Measurements from ENCODE around the gene C16orf95. TPM values are rescaled to one million over a fixed set of nuclear protein-coding genes. Genes with fewer than 3 reads are reported as not detected.

The C16orf95 gene
- total RNA-seq, 1 donor from 2014 or later, result 4.8 TPM

- DNase-seq (ENCODE audit: low spot score), result no peak
- Histone ChIP-seq H3K27me3 (no peaks in the 10 kb centered on the region), H3K36me3 (no peaks in the 10 kb centered on the region), H3F3A (ENCODE audit: low read depth) (no peaks in the 10 kb centered on the region), H3K4me3 (no peak overlapping the region), H3K4me2 (no peak overlapping the region), H4K20me1 (ENCODE audit: low read depth) (no peaks in the 10 kb centered on the region), H3K79me2 (ENCODE audit: low read depth) (no peaks in the 10 kb centered on the region), H3K4me1 (no peaks in the 10 kb centered on the region), H2AFZ (replicated peaks) (no peak overlapping the region), H3K9me3 (ENCODE audit: low read depth) (no peaks in the 10 kb centered on the region), H3K9ac (no peak overlapping the region), H3K27ac (no peak overlapping the region)
- no peaks in the 10 kb centered on the region for H3K9me3 Mint-ChIP-seq
- no peak overlapping the region for H3K27ac Mint-ChIP-seq
- H3K4me3 Mint-ChIP-seq, result no peak overlapping the region
- peaks cover 2% of the 10 kb centered on the region for H3K4me1 Mint-ChIP-seq
- TF ChIP-seq EZH2phosphoT487 (IDR thresholded peaks at IDR 0.05), result no peak
- no peak for TF ChIP-seq CTCF (IDR thresholded peaks at IDR 0.05)
- TF ChIP-seq EZH2 (IDR thresholded peaks at IDR 0.05), result no peak
- peaks cover 6% of the 10 kb centered on the region for H3K36me3 Mint-ChIP-seq
- no peaks in the 10 kb centered on the region for H3K27me3 Mint-ChIP-seq (ENCODE audit: insufficient read depth, low read depth)
These were observed 10.8 kb upstream of the C16orf95 start for GRCh38 chr16:87327798-87328495.

- no peaks in the 10 kb centered on the region for H3K36me3 ChIP-seq
- no peaks in the 10 kb centered on the region for H3K27me3 Mint-ChIP-seq (ENCODE audit: insufficient read depth, low read depth)
- H3K79me2 ChIP-seq (ENCODE audit: low read depth), result no peaks in the 10 kb centered on the region
- H3K4me1 ChIP-seq, result no peaks in the 10 kb centered on the region
- no peaks in the 10 kb centered on the region for H3K27me3 ChIP-seq
- no peak for DNase-seq (ENCODE audit: low spot score)
- peaks cover 6% of the 10 kb centered on the region for H3K36me3 Mint-ChIP-seq
- H2AFZ ChIP-seq (replicated peaks), result no peak overlapping the region
- H3K4me1 Mint-ChIP-seq, result peaks cover 2% of the 10 kb centered on the region
- no peaks in the 10 kb centered on the region for H4K20me1 ChIP-seq (ENCODE audit: low read depth)
- H3K4me3 Mint-ChIP-seq, result no peak overlapping the region
- H3K9me3 Mint-ChIP-seq, result no peaks in the 10 kb centered on the region
- H3K27ac Mint-ChIP-seq, result no peak overlapping the region
- no peaks in the 10 kb centered on the region for H3F3A ChIP-seq (ENCODE audit: low read depth)
- no peak for TF ChIP-seq CTCF (IDR thresholded peaks at IDR 0.05)
- no peak for TF ChIP-seq EZH2phosphoT487 (IDR thresholded peaks at IDR 0.05)
- TF ChIP-seq EZH2 (IDR thresholded peaks at IDR 0.05), result no peak
- no peak overlapping the region for H3K4me3 ChIP-seq
- H3K27ac ChIP-seq, result no peak overlapping the region
- H3K9me3 ChIP-seq (ENCODE audit: low read depth), result no peaks in the 10 kb centered on the region
- H3K9ac ChIP-seq, result no peak overlapping the region
- H3K4me2 ChIP-seq, result no peak overlapping the region
These were observed 9.0 kb upstream of the C16orf95 start for GRCh38 chr16:87326151-87326571.

- H3K27me3 Mint-ChIP-seq (ENCODE audit: insufficient read depth, low read depth), result no peaks in the 10 kb centered on the region
- Histone ChIP-seq H3K4me2 (no peak overlapping the region), H4K20me1 (ENCODE audit: low read depth) (no peaks in the 10 kb centered on the region), H3K4me3 (no peak overlapping the region), H3K9me3 (ENCODE audit: low read depth) (no peaks in the 10 kb centered on the region), H3F3A (ENCODE audit: low read depth) (no peaks in the 10 kb centered on the region), H3K36me3 (no peaks in the 10 kb centered on the region), H3K27ac (no peak overlapping the region), H3K79me2 (ENCODE audit: low read depth) (no peaks in the 10 kb centered on the region), H3K9ac (no peak overlapping the region), H3K4me1 (no peaks in the 10 kb centered on the region), H3K27me3 (no peaks in the 10 kb centered on the region), H2AFZ (replicated peaks) (no peak overlapping the region)
- H3K27ac Mint-ChIP-seq, result peak overlapping the region; percentile 29
- no peak for TF ChIP-seq EZH2 (IDR thresholded peaks at IDR 0.05)
- TF ChIP-seq EZH2phosphoT487 (IDR thresholded peaks at IDR 0.05), result no peak
- TF ChIP-seq CTCF (IDR thresholded peaks at IDR 0.05), result no peak
- peaks cover 2% of the 10 kb centered on the region for H3K4me1 Mint-ChIP-seq
- DNase-seq (ENCODE audit: low spot score), result no peak
- peaks cover 2% of the 10 kb centered on the region for H3K36me3 Mint-ChIP-seq
- H3K4me3 Mint-ChIP-seq, result no peak overlapping the region
- H3K9me3 Mint-ChIP-seq, result no peaks in the 10 kb centered on the region
These were observed 8.2 kb upstream of the C16orf95 start for GRCh38 chr16:87325423-87325858.
